ENCODE data around the gene TRABD2B.

TRABD2B gene

DNA sequence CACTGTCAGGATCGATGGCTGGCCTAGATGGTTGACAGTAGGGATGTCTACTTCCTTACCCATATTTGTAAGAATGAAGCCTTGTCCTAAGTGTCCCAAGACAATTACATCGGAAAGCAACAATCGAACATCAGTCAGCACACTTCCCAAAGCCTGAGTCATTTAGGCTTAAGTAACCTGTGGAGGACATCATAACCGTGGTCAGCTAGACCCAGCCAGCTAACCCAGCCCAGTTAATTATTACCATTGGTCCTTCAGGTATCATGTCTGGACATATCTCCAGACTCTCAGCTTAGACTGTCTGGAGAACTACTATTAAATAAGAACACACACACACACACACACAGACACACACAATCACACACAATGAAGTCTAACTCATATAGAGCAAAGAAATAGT is 264.7 kb downstream of the TRABD2B start:
- Histone ChIP-seq H3K4me1 (ENCODE audit: insufficient read depth, poor library complexity, severe bottlenecking) (no peaks in the 10 kb centered on the region), H3K27me3 (ENCODE audit: insufficient read depth, poor library complexity, severe bottlenecking) (peaks cover 14% of the 10 kb centered on the region), H3K9me3 (ENCODE audit: severe bottlenecking) (no peaks in the 10 kb centered on the region), H3K27ac (ENCODE audit: poor library complexity, severe bottlenecking) (no peak overlapping the region), H3K36me3 (ENCODE audit: low read depth) (no peaks in the 10 kb centered on the region), H3K4me3 (ENCODE audit: severe bottlenecking) (no peak overlapping the region)
- TF ChIP-seq, protein P1, sequence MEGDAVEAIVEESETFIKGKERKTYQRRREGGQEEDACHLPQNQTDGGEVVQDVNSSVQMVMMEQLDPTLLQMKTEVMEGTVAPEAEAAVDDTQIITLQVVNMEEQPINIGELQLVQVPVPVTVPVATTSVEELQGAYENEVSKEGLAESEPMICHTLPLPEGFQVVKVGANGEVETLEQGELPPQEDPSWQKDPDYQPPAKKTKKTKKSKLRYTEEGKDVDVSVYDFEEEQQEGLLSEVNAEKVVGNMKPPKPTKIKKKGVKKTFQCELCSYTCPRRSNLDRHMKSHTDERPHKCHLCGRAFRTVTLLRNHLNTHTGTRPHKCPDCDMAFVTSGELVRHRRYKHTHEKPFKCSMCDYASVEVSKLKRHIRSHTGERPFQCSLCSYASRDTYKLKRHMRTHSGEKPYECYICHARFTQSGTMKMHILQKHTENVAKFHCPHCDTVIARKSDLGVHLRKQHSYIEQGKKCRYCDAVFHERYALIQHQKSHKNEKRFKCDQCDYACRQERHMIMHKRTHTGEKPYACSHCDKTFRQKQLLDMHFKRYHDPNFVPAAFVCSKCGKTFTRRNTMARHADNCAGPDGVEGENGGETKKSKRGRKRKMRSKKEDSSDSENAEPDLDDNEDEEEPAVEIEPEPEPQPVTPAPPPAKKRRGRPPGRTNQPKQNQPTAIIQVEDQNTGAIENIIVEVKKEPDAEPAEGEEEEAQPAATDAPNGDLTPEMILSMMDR (IDR thresholded peaks at IDR 0.05; ENCODE audit: poor library complexity, severe bottlenecking) = no peak
- DNase-seq (ENCODE audit: low spot score) = no peak
- ATAC-seq (ENCODE audit: low read depth) = 0 out of 3 replicates have a peak, but pooled peaks have one; percentile 29

DNA sequence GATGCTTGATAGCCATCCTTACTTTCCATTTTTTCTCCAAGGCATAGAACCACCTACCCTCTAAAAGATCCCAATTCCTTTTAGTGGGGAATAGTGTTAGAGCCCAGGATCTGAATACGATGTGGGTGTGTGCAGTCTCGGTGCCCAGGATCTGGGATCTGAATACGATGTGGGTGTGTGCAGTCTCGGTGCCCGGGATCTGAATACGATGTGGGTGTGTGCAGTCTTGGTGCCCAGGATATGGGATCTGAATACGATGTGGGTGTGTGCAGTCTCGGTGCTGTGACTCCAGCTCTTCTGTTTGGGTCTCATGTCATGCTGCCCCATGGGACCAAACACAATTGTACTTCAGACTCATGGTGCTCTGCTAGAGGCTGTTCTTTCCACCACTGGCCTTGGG is 265.5 kb downstream of the TRABD2B start:
- no peak overlapping the region for H3K27ac ChIP-seq (ENCODE audit: poor library complexity, severe bottlenecking)
- ATAC-seq (ENCODE audit: low read depth) (no peak), DNase-seq (ENCODE audit: low spot score) (no peak)
- TF ChIP-seq, protein P1 (IDR thresholded peaks at IDR 0.05; ENCODE audit: poor library complexity, severe bottlenecking) = no peak
- peaks cover 14% of the 10 kb centered on the region for H3K27me3 ChIP-seq (ENCODE audit: insufficient read depth, poor library complexity, severe bottlenecking)
- no peaks in the 10 kb centered on the region for H3K9me3 ChIP-seq (ENCODE audit: severe bottlenecking)
- H3K4me1 ChIP-seq (ENCODE audit: insufficient read depth, poor library complexity, severe bottlenecking) = no peaks in the 10 kb centered on the region
- H3K36me3 ChIP-seq (ENCODE audit: low read depth) = no peaks in the 10 kb centered on the region
- no peak overlapping the region for H3K4me3 ChIP-seq (ENCODE audit: severe bottlenecking)

DNA sequence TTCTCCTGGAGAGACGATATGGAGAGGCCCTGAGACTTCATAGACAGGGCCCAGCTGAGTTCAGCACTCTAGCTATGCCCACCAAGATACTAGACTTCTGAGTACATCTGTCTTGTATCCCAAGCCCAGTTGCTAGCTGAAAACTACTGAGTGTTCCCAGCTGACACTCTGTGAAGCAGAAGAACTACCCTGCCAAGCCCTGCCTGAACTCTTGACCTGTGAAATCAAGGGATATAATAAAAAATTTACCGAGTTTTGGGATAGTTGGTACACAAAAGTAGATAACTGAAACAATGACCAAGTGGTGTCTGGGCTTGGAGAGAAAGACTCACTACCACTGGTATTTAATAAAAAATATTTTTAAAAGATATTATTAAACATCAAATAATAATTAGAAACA is 267.5 kb downstream of the TRABD2B start:
- H3K4me3 ChIP-seq (ENCODE audit: severe bottlenecking) = no peak overlapping the region

DNA sequence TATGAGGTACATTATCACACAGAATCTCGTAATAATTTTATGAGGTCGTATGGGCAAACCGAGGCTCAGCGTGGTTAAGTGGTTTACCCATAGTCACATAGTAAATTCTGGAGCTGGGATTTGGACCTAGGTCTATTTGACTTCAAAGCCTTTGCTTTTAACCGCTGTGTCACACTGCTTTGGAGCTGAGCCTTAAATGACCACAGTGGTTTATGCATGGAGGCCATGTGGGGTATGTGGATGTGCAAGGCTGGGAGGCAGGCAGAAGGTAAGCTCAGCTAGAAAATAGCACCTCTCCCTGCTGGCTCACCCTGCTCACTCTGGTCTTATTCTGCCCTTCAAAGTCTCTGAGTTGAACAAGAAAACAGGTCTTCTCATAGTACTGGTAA is 269.5 kb downstream of the TRABD2B start:
- ATAC-seq (ENCODE audit: low read depth) (no peak), DNase-seq (ENCODE audit: low spot score) (no peak)
- TF ChIP-seq, protein P1 (IDR thresholded peaks at IDR 0.05; ENCODE audit: poor library complexity, severe bottlenecking) = no peak
- no peak overlapping the region for H3K4me3 ChIP-seq (ENCODE audit: severe bottlenecking)
- H3K27me3 ChIP-seq (ENCODE audit: insufficient read depth, poor library complexity, severe bottlenecking) = peaks cover 29% of the 10 kb centered on the region
- no peaks in the 10 kb centered on the region for H3K36me3 ChIP-seq (ENCODE audit: low read depth)
- no peaks in the 10 kb centered on the region for H3K9me3 ChIP-seq (ENCODE audit: severe bottlenecking)
- H3K27ac ChIP-seq (ENCODE audit: poor library complexity, severe bottlenecking) = no peak overlapping the region
- H3K4me1 ChIP-seq (ENCODE audit: insufficient read depth, poor library complexity, severe bottlenecking) = no peaks in the 10 kb centered on the region

More for the DNA sequence above, 267.5 kb downstream of the TRABD2B start:
- TF ChIP-seq, protein P1 (IDR thresholded peaks at IDR 0.05; ENCODE audit: poor library complexity, severe bottlenecking) = no peak
- Histone ChIP-seq H3K9me3 (ENCODE audit: severe bottlenecking) (no peaks in the 10 kb centered on the region), H3K27ac (ENCODE audit: poor library complexity, severe bottlenecking) (no peak overlapping the region), H3K36me3 (ENCODE audit: low read depth) (no peaks in the 10 kb centered on the region), H3K4me1 (ENCODE audit: insufficient read depth, poor library complexity, severe bottlenecking) (no peaks in the 10 kb centered on the region), H3K27me3 (ENCODE audit: insufficient read depth, poor library complexity, severe bottlenecking) (peaks cover 33% of the 10 kb centered on the region)
- ATAC-seq (ENCODE audit: low read depth) (no peak), DNase-seq (ENCODE audit: low spot score) (no peak)

DNA sequence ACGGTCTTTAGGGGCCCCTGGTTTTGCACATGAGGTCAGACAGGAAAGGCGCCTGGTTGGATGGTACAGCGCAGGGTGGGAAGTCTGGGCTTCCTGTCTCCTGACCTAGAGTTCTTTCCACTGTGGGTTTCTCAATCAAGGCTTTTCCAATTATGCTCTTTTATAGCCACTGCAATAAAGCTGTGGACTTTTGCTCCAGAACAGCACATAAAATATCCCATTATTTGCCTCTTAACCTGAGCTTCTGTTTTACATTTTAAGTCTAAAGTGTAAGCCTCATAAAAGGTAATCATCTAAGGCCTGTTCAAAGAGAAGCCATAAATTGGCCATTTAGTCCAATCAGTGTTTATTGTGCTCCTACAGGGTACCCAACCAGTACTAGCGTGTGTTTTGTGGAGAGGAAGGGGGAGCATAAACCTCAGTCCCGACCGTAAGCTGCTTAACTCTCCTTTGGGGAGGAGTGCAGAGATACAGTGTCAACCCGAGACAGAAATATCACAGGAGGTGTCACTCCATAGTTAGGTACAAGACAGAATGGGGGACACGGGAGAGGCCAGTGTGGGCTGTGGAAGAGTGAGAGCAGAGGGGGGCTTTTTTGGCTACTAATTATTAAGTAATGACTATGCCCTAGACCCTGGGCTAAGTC is 270.0 kb downstream of the TRABD2B start:
- ATAC-seq (ENCODE audit: low read depth) (no peak), DNase-seq (ENCODE audit: low spot score) (no peak)
- Histone ChIP-seq H3K36me3 (ENCODE audit: low read depth) (no peaks in the 10 kb centered on the region), H3K4me1 (ENCODE audit: insufficient read depth, poor library complexity, severe bottlenecking) (no peaks in the 10 kb centered on the region), H3K27ac (ENCODE audit: poor library complexity, severe bottlenecking) (no peak overlapping the region), H3K9me3 (ENCODE audit: severe bottlenecking) (no peaks in the 10 kb centered on the region), H3K4me3 (ENCODE audit: severe bottlenecking) (no peak overlapping the region), H3K27me3 (ENCODE audit: insufficient read depth, poor library complexity, severe bottlenecking) (peaks cover 29% of the 10 kb centered on the region)
- TF ChIP-seq, protein P1 (IDR thresholded peaks at IDR 0.05; ENCODE audit: poor library complexity, severe bottlenecking) = no peak

Data from RWPE2 (cell line).